Inferior parietal cortex (tissue), 1 donor: ENCODE measurements around the gene IGHMBP2.
A peak's percentile ranks its signal among the peaks of the same experiment; 100 is the strongest.

ENCODE experiments used
- DNase-seq: peaks from one replicate; pipeline ENCODE4 v3.0.0-alpha.2; 2016; ENCODE audit errors: extremely low spot score

IGHMBP2 gene

GRCh38 chr11:68890490-68891231, 13.0 kb upstream of the IGHMBP2 start:
- DNase-seq = peak; percentile 36

- no peak for DNase-seq
Measured at GRCh38 chr11:68891351-68891948, 12.2 kb upstream of the IGHMBP2 start.

GRCh38 chr11:68892576-68892975, 11.1 kb upstream of the IGHMBP2 start:
- DNase-seq = no peak

- DNase-seq = no peak
Measured at GRCh38 chr11:68893282-68893681, 10.4 kb upstream of the IGHMBP2 start.

- no peak for DNase-seq
Measured at GRCh38 chr11:68896171-68896959, 7.3 kb upstream of the IGHMBP2 start.

- no peak for DNase-seq
Measured at GRCh38 chr11:68897441-68897840, 6.2 kb upstream of the IGHMBP2 start.

- no peak for DNase-seq
Measured at GRCh38 chr11:68900835-68901381, 2.8 kb upstream of the IGHMBP2 start.

- DNase-seq = no peak
Measured at GRCh38 chr11:68904248-68904847, 657 bp downstream of the IGHMBP2 start.

- DNase-seq = no peak
Measured at GRCh38 chr11:68905421-68906360, 2.0 kb downstream of the IGHMBP2 start.

- no peak for DNase-seq
Measured at GRCh38 chr11:68908273-68908672, 4.6 kb downstream of the IGHMBP2 start.

- DNase-seq = no peak
Measured at GRCh38 chr11:68910965-68911364, 7.3 kb downstream of the IGHMBP2 start.

GRCh38 chr11:68911731-68912130, 8.0 kb downstream of the IGHMBP2 start:
- DNase-seq = no peak

GRCh38 chr11:68912254-68912653, 8.6 kb downstream of the IGHMBP2 start:
- no peak for DNase-seq

- DNase-seq = no peak
Measured at GRCh38 chr11:68913188-68913587, 9.5 kb downstream of the IGHMBP2 start.

- DNase-seq = no peak
Measured at GRCh38 chr11:68914761-68915160, 11.1 kb downstream of the IGHMBP2 start.

GRCh38 chr11:68916439-68916838, 12.7 kb downstream of the IGHMBP2 start:
- no peak for DNase-seq

- DNase-seq = no peak
Measured at GRCh38 chr11:68923614-68924013, 19.9 kb downstream of the IGHMBP2 start.

GRCh38 chr11:68924073-68924925, 20.6 kb downstream of the IGHMBP2 start:
- DNase-seq = no peak

- no peak for DNase-seq
Measured at GRCh38 chr11:68925611-68926010, 21.9 kb downstream of the IGHMBP2 start.
